Nephron progenitor cell (in vitro differentiated cells): ENCODE data around the gene LANCL3.
A peak's percentile ranks its signal among the peaks of the same experiment; 100 is the strongest.
"Not testable (repeated sequence)": the region's sequence is repeated elsewhere in the genome, so short reads cannot be mapped to it uniquely, and the experiment has no call there.

Experiments used
- DNase-seq: peaks from one replicate; pipeline ENCODE4 v3.0.0; 2021
- H3K27ac Mint-ChIP-seq: 2 replicates; pipeline ENCODE4 v1.8.0; 2021; ENCODE audit warnings: mild to moderate bottlenecking, moderate library complexity, mixed read lengths
- H3K27me3 Mint-ChIP-seq: 2 replicates; pipeline ENCODE4 v1.8.0; 2021; ENCODE audit warnings: mild to moderate bottlenecking, low read depth, mixed read lengths; ENCODE audit not compliant: poor library complexity
- H3K36me3 Mint-ChIP-seq: 2 replicates; pipeline ENCODE4 v1.8.0; 2021; ENCODE audit warnings: low read depth, mixed read lengths
- H3K4me1 Mint-ChIP-seq: 2 replicates; pipeline ENCODE4 v1.8.0; 2021; ENCODE audit warnings: mixed read lengths
- H3K4me3 Mint-ChIP-seq: 2 replicates; pipeline ENCODE4 v1.8.0; 2021; ENCODE audit warnings: mild to moderate bottlenecking, moderate library complexity, mixed read lengths
- H3K9me3 Mint-ChIP-seq: 2 replicates; pipeline ENCODE4 v1.8.0; 2021; ENCODE audit warnings: mild to moderate bottlenecking, moderate library complexity, mixed read lengths
- TF ChIP-seq, protein P1 (sequence below): fragments of 200-600 bp; sonication (generic); IDR thresholded peaks from 2 replicates; pipeline ENCODE4 v1.5.0; 2021; ENCODE audit warnings: antibody characterized with exemption

The LANCL3 gene

DNA sequence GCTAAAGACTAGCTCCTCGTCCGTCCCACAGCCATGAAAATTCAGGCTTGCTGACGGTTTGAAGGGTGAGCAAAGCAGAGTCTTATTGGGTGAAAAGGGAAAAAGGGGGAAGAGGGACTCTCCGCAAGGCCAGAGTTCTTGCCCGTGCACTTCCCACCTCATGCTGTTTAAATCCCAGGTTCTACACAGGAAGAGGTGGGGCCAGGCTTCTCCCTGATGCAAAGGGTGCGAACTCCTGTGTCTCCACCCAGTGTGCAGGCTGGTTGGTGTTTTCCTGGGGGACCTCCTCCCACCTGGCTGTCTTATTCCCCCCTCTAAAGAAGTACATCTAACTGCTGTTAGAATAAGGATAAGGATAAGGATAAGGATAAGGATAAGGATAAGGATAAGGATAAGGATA, 18.0 kb upstream of the LANCL3 start:
- H3K27me3 Mint-ChIP-seq, result no peaks in the 10 kb centered on the region
- H3K9me3 Mint-ChIP-seq, result peaks cover 24% of the 10 kb centered on the region
- H3K4me3 Mint-ChIP-seq, result no peak overlapping the region
- H3K4me1 Mint-ChIP-seq, result no peaks in the 10 kb centered on the region
- TF ChIP-seq, protein P1, sequence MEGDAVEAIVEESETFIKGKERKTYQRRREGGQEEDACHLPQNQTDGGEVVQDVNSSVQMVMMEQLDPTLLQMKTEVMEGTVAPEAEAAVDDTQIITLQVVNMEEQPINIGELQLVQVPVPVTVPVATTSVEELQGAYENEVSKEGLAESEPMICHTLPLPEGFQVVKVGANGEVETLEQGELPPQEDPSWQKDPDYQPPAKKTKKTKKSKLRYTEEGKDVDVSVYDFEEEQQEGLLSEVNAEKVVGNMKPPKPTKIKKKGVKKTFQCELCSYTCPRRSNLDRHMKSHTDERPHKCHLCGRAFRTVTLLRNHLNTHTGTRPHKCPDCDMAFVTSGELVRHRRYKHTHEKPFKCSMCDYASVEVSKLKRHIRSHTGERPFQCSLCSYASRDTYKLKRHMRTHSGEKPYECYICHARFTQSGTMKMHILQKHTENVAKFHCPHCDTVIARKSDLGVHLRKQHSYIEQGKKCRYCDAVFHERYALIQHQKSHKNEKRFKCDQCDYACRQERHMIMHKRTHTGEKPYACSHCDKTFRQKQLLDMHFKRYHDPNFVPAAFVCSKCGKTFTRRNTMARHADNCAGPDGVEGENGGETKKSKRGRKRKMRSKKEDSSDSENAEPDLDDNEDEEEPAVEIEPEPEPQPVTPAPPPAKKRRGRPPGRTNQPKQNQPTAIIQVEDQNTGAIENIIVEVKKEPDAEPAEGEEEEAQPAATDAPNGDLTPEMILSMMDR, result no peak
- H3K27ac Mint-ChIP-seq, result no peak overlapping the region
- no peak for DNase-seq
- no peaks in the 10 kb centered on the region for H3K36me3 Mint-ChIP-seq

DNA sequence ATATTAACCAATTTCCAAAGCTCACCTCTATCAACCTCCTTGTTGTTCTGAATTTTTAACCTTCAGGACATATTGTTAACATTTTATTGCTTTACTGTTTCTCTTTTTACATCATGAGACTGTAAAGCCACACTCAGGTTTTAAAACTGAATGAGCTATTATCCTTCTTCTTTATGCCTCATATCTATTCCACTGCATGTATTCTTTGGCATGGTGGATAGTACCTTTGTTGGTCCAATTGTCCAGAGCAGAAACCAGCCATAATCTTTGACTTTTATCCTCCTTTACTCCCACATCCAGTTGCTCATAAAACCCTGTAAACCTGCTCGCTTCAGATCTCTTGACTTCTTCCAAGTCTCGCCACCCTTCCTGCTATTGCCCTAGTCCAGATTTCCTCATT, 6.2 kb upstream of the LANCL3 start:
- H3K36me3 Mint-ChIP-seq, DNase-seq, H3K4me1 Mint-ChIP-seq, H3K4me3 Mint-ChIP-seq, H3K27ac Mint-ChIP-seq, H3K27me3 Mint-ChIP-seq: not testable (repeated sequence)
- peaks cover 18% of the 10 kb centered on the region for H3K9me3 Mint-ChIP-seq

DNA sequence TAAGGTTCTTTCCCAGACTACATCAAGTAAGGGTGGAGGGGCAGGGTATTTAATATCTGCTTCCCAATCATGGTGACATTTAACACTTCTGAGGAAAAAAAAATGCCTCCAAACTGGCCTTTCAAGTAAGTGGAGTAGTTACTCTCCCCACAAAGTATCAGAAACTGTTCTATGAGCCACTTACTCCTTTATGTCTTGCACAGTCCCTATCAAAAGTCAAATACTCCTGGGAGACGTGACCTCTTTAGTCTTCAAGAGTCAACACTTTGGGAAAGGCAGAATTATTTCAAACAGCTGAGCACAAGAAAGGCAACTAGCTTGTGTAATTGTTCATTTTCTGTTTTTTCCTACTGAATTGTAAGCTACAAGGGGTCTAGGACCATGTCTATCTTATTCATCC, 1.1 kb upstream of the LANCL3 start:
- DNase-seq, H3K36me3 Mint-ChIP-seq, H3K4me1 Mint-ChIP-seq, H3K27ac Mint-ChIP-seq, H3K4me3 Mint-ChIP-seq: not testable (repeated sequence)
- Mint-ChIP-seq H3K27me3 (peaks cover 15% of the 10 kb centered on the region), H3K9me3 (peaks cover 18% of the 10 kb centered on the region)

DNA sequence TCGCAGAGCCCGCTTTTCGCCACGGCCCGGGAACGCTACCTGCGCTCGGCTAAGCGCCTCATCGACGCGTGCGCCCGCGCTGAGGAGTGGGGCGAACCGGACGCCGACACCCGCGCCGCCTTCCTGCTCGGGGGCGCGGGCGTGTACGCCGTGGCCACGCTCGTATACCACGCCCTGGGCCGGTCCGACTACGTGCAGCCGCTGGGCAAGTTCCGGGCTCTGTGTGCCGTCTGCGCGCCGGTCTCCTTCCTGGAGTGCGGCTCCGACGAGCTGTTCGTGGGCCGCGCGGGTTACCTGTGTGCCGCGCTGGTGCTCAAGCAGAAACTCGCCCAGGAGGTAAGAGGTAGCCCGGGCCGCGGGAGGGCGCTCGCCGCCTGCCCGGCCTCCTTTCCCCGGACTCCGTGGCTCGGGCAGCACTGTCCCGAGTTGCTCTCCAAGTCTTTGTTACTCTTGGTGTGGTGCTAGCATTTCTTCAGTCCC, 687 bp downstream of the LANCL3 start:
- H3K27me3 Mint-ChIP-seq, result peaks cover 15% of the 10 kb centered on the region
- peak; percentile 29 for DNase-seq

DNA sequence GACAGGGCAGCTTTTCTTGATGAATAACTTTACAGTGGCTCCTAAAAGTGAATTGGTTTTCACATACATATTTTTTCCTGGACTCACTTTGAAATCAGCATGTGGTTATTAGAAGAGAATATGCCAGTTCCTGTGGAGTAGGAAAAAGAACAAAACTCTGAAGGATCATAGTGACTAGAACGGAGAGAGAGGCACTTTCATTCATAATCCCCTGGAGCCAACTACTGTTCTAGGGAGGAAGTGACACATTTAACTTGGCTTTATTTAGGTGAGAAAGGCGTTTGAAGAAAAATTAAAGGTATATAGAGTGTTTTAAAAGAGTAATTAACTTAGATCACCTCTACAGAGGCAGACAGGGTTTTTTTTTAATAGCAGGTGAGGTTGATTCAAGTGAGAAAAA, 1.7 kb downstream of the LANCL3 start:
- not testable (repeated sequence) for H3K27ac Mint-ChIP-seq, H3K36me3 Mint-ChIP-seq, DNase-seq, H3K4me1 Mint-ChIP-seq, H3K4me3 Mint-ChIP-seq
- peaks cover 19% of the 10 kb centered on the region for H3K9me3 Mint-ChIP-seq
- H3K27me3 Mint-ChIP-seq, result peaks cover 15% of the 10 kb centered on the region

More for the DNA sequence above, 687 bp downstream of the LANCL3 start:
- TF ChIP-seq, protein P1, result peak; percentile 23
- H3K36me3 Mint-ChIP-seq, H3K4me1 Mint-ChIP-seq, H3K27ac Mint-ChIP-seq: not testable (repeated sequence)
- Mint-ChIP-seq H3K9me3 (peaks cover 21% of the 10 kb centered on the region), H3K4me3 (peak overlapping the region; percentile 84)

DNA sequence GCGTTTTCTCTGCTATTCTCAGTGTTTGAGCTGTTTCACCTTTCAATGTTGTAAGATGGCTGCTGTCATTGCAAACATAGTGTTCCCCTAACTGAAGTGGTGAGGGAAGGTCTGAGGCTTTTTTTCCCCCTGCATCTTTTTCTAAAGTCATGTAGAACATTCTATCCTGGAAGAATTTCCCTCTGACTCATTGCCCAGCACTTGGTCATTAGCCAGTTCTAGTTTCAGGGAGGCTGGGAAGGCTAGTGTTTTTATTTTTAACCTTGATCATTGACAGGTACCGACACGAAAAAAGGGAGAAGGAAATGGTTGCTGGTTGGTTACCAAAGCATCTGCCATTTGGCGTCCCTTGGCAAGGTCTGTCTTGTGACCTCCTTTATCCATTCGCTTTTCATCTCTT, 6.6 kb downstream of the LANCL3 start:
- Mint-ChIP-seq H3K4me3 (no peak overlapping the region), H3K36me3 (no peaks in the 10 kb centered on the region), H3K27me3 (peaks cover 3% of the 10 kb centered on the region), H3K27ac (no peak overlapping the region), H3K9me3 (peaks cover 12% of the 10 kb centered on the region), H3K4me1 (no peaks in the 10 kb centered on the region)
- TF ChIP-seq, protein P1, result no peak
- no peak for DNase-seq

DNA sequence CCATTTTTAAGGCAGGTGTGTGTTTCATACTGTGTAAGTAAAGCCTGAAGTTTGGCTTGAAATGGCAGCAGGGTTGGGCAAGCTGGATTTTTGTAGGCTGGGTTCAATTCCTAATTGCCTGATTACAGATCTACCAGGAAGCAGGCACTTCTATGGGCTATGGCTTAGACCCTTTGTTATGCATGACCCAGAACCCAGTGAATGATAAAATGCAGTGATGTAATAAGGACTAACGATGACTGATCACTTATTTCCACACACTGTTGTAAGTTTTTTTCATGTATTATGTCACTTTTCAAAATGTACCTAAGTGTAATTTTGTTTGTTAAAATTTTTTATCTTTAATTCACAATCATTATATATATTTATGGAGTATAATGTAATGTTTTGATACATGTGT, 8.6 kb downstream of the LANCL3 start:
- Mint-ChIP-seq H3K27me3 (no peaks in the 10 kb centered on the region), H3K36me3 (no peaks in the 10 kb centered on the region), H3K9me3 (peaks cover 21% of the 10 kb centered on the region), H3K4me3 (no peak overlapping the region), H3K4me1 (no peaks in the 10 kb centered on the region), H3K27ac (no peak overlapping the region)
- TF ChIP-seq, protein P1, result no peak
- no peak for DNase-seq

DNA sequence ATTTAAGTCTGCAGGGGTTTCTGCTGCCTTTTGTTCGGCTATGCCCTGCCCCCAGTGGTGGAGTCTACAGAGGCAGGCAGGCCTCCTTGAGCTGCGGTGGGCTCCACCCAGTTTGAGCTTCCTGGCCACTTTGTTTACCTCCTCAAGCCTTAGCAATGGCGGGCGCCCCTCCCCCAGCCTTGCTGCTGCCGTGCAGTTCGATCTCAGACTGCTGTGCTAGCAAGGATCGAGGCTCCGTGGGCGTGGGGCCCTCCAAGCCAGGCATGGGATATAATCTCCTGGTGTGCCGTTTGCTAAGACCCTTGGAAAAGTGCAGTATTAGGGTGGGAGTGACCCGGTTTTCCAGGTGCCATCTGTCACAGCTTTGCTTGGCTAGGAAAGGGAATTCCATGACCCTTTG, 15.9 kb downstream of the LANCL3 start:
- not testable (repeated sequence) for H3K27me3 Mint-ChIP-seq, H3K4me3 Mint-ChIP-seq, H3K4me1 Mint-ChIP-seq, H3K36me3 Mint-ChIP-seq, H3K27ac Mint-ChIP-seq, DNase-seq
- H3K9me3 Mint-ChIP-seq, result peaks cover 34% of the 10 kb centered on the region
